GM23338 (cell line): Measurements from ENCODE around the gene HJURP. TPM values are rescaled to one million over a fixed set of nuclear protein-coding genes. Genes with fewer than 3 reads are reported as not detected.

Source experiments
- ATAC-seq: fragments of 200-7000 bp; cut with Tn5 transposase; 3 replicates; pipeline ENCODE4 v1.9.1; 2020
- DNase-seq: peaks from one replicate; pipeline ENCODE4 v3.0.0-alpha.2; 2015; ENCODE audit warnings: low spot score
- H2AFZ ChIP-seq: fragments of 200-600 bp; sonication (generic); 2 replicates; pipeline ENCODE4 v1.8.0; 2016; ENCODE audit warnings: antibody characterized with exemption, mild to moderate bottlenecking, moderate library complexity
- H3F3A ChIP-seq: fragments of 200-600 bp; sonication (generic); replicated peaks from 2 replicates; pipeline ENCODE4 v1.8.0; 2017; ENCODE audit warnings: antibody characterized with exemption, mixed run types, low read depth
- H3K27ac ChIP-seq: fragments of 200-600 bp; sonication (generic); 2 replicates; pipeline ENCODE4 v1.6.1; 2016; ENCODE audit warnings: low read depth
- H3K27me3 ChIP-seq: fragments of 200-600 bp; sonication (generic); 2 replicates; pipeline ENCODE4 v1.8.0; 2016; ENCODE audit warnings: mild to moderate bottlenecking, mixed run types, moderate library complexity; ENCODE audit not compliant: insufficient read depth
- H3K36me3 ChIP-seq: fragments of 200-600 bp; sonication (generic); 2 replicates; pipeline ENCODE4 v1.8.0; 2016; ENCODE audit warnings: mild to moderate bottlenecking; ENCODE audit not compliant: insufficient read depth
- H3K4me1 ChIP-seq: fragments of 200-600 bp; sonication (generic); 2 replicates; pipeline ENCODE4 v1.8.0; 2016; ENCODE audit warnings: mild to moderate bottlenecking, moderate library complexity; ENCODE audit not compliant: insufficient read depth
- H3K4me2 ChIP-seq: fragments of 200-600 bp; sonication (generic); 2 replicates; pipeline ENCODE4 v1.7.1; 2017; ENCODE audit warnings: mixed run types
- H3K4me3 ChIP-seq: fragments of 200-600 bp; sonication (generic); 2 replicates; pipeline ENCODE4 v1.6.1; 2016; ENCODE audit warnings: mixed run types
- H3K79me2 ChIP-seq: fragments of 200-600 bp; sonication (generic); replicated peaks from 2 replicates; pipeline ENCODE4 v1.8.0; 2017; ENCODE audit warnings: mild to moderate bottlenecking; ENCODE audit not compliant: insufficient read depth
- H3K9me2 ChIP-seq: fragments of 200-600 bp; sonication (generic); 2 replicates; pipeline ENCODE4 v1.8.0; 2017; ENCODE audit not compliant: insufficient read depth
- H4K20me1 ChIP-seq: fragments of 200-600 bp; sonication (generic); replicated peaks from 2 replicates; pipeline ENCODE4 v1.8.0; 2017; ENCODE audit warnings: mild to moderate bottlenecking; ENCODE audit not compliant: insufficient read depth
- H3K27ac Mint-ChIP-seq: 2 replicates; pipeline ENCODE4 v1.8.0; 2020; ENCODE audit warnings: inconsistent platforms, mild to moderate bottlenecking, moderate library complexity, mixed read lengths
- H3K27me3 Mint-ChIP-seq: 3 replicates; pipeline ENCODE4 v1.8.0; 2022; ENCODE audit warnings: low read depth, mild to moderate bottlenecking, moderate library complexity, mixed read lengths, inconsistent platforms; ENCODE audit not compliant: insufficient read depth, poor library complexity
- H3K36me3 Mint-ChIP-seq: 3 replicates; pipeline ENCODE4 v1.8.0; 2021; ENCODE audit warnings: low read depth, mild to moderate bottlenecking, inconsistent platforms, moderate library complexity, mixed read lengths
- H3K4me1 Mint-ChIP-seq: 3 replicates; pipeline ENCODE4 v1.8.0; 2020; ENCODE audit warnings: mild to moderate bottlenecking, inconsistent platforms, mixed read lengths
- H3K4me3 Mint-ChIP-seq: 3 replicates; pipeline ENCODE4 v1.8.0; 2021; ENCODE audit warnings: moderate library complexity, mild to moderate bottlenecking, inconsistent platforms, mixed read lengths
- H3K9me3 Mint-ChIP-seq: 3 replicates; pipeline ENCODE4 v1.8.0; 2020; ENCODE audit warnings: moderate library complexity, mild to moderate bottlenecking, inconsistent platforms, mixed read lengths
- CREB1 ChIP-seq: fragments of 250-450 bp; sonication (Bioruptor Pico); IDR thresholded peaks from 2 replicates; pipeline ENCODE4 v1.5.0; 2020; ENCODE audit warnings: low read depth, mild to moderate bottlenecking, moderate library complexity
- CTCF ChIP-seq, 2 experiments: fragments of 200-600 bp in 1 of 2; sonication (generic) in 1 of 2; conservative IDR thresholded peaks; 2 replicates each; pipeline versions ENCODE4 v1.5.1 to v1.6.1; 2016 to 2017; ENCODE audit warnings: antibody characterized with exemption in 2 of 2, low read depth in 2 of 2, mild to moderate bottlenecking in 2 of 2, moderate library complexity in 1 of 2
- ETS1 ChIP-seq: IDR thresholded peaks from 2 replicates; pipeline ENCODE4 v1.6.1; 2016; ENCODE audit warnings: antibody characterized with exemption
- EZH2 ChIP-seq: fragments of 200-600 bp; sonication (generic); IDR thresholded peaks from one replicate; pipeline ENCODE4 v1.8.0; 2017; ENCODE audit warnings: antibody characterized with exemption, mild to moderate bottlenecking, low read depth; ENCODE audit not compliant: unreplicated experiment
- EZH2phosphoT487 ChIP-seq: fragments of 200-600 bp; sonication (generic); IDR thresholded peaks from one replicate; pipeline ENCODE4 v1.8.1; 2018; ENCODE audit warnings: antibody characterized with exemption; ENCODE audit not compliant: unreplicated experiment
- JUNB ChIP-seq: IDR thresholded peaks from one replicate; pipeline ENCODE4 v1.6.1; 2016; ENCODE audit warnings: antibody characterized with exemption; ENCODE audit not compliant: unreplicated experiment
- NANOG ChIP-seq: IDR thresholded peaks from 2 replicates; pipeline ENCODE4 v1.6.1; 2016; ENCODE audit warnings: antibody characterized with exemption, borderline replicate concordance
- POLR2AphosphoS5 ChIP-seq: IDR thresholded peaks from 2 replicates; pipeline ENCODE4 v1.6.1; 2016; ENCODE audit warnings: antibody characterized with exemption, low read depth
- REST ChIP-seq: IDR thresholded peaks from one replicate; pipeline ENCODE4 v1.6.1; 2018; ENCODE audit warnings: antibody characterized with exemption; ENCODE audit not compliant: unreplicated experiment
- STAT1 ChIP-seq: IDR thresholded peaks from one replicate; pipeline ENCODE4 v1.6.1; 2016; ENCODE audit warnings: antibody characterized with exemption; ENCODE audit not compliant: unreplicated experiment
- ZNF114 ChIP-seq: fragments of 250-450 bp; sonication (Bioruptor Pico); IDR thresholded peaks from 2 replicates; pipeline ENCODE4 v1.5.0; 2020; ENCODE audit warnings: mild to moderate bottlenecking, moderate library complexity
- ZNF331 ChIP-seq: fragments of 250-450 bp; sonication (Bioruptor Pico); IDR thresholded peaks from 2 replicates; pipeline ENCODE4 v1.5.0; 2020; ENCODE audit warnings: low read depth, mild to moderate bottlenecking, moderate library complexity
- ZNF462 ChIP-seq: fragments of 250-450 bp; sonication (Bioruptor Pico); IDR thresholded peaks from 2 replicates; pipeline ENCODE4 v1.5.0; 2020; ENCODE audit warnings: mild to moderate bottlenecking, moderate library complexity
- polyA plus RNA-seq: library from polyadenylated mRNA; unstranded; fragments of >200 nt; fragmentation: Nextera tagmentation; extraction: Ambion mirVana; gene quantifications from 2 replicates; pipeline ENCODE4 v1.2.1, GENCODE V29; 2016
- total RNA-seq: library from RNA; depleted of rRNA; stranded (reverse); fragments of >200 nt; shearing (Covaris generic); gene quantifications from 2 replicates; pipeline ENCODE4 v1.2.3, GENCODE V29; 2014

HJURP gene
- total and polyA plus RNA-seq, 2 experiments from 2014 or later, result 42.9 to 49.2 TPM

- H2AFZ ChIP-seq, result no peak overlapping the region
- no peaks in the 10 kb centered on the region for H3F3A ChIP-seq
- H3K27ac ChIP-seq, result no peak overlapping the region
- DNase-seq, result no peak
- H3K4me1 ChIP-seq, result peaks cover 21% of the 10 kb centered on the region
- peaks cover 73% of the 10 kb centered on the region for H3K79me2 ChIP-seq
- Mint-ChIP-seq H3K36me3 (peaks cover 78% of the 10 kb centered on the region), H3K9me3 (no peaks in the 10 kb centered on the region), H3K4me3 (no peak overlapping the region), H3K4me1 (peaks cover 23% of the 10 kb centered on the region), H3K27me3 (peaks cover 13% of the 10 kb centered on the region), H3K27ac (no peak overlapping the region)
- TF ChIP-seq NANOG (no peak), EZH2 (no peak), ZNF462 (CRISPR knock-in tag) (no peak), STAT1 (no peak), ZNF331 (CRISPR knock-in tag) (no peak), JUNB (no peak), POLR2AphosphoS5 (no peak), ZNF114 (no peak), ETS1 (no peak), REST (no peak), CREB1 (CRISPR knock-in tag) (no peak), EZH2phosphoT487 (no peak), CTCF (conservative IDR thresholded peaks at IDR 0.05; ENCODE audit: low read depth in 2 of 2) (no peak)
- no peak overlapping the region for H3K4me3 ChIP-seq
- ATAC-seq, result no peak
- no peaks in the 10 kb centered on the region for H3K27me3 ChIP-seq
- H3K36me3 ChIP-seq, result peaks cover 65% of the 10 kb centered on the region
- H3K4me2 ChIP-seq, result no peak overlapping the region
- peaks cover 5% of the 10 kb centered on the region; the same call in 1 of the 2 replicates for H3K9me2 ChIP-seq
- peaks cover 35% of the 10 kb centered on the region for H4K20me1 ChIP-seq
Observed at GRCh38 chr2:233851169-233851568, 3.2 kb downstream of the HJURP start.
